ENCODE results near the gene HS1BP3.

The HS1BP3 gene

DNA sequence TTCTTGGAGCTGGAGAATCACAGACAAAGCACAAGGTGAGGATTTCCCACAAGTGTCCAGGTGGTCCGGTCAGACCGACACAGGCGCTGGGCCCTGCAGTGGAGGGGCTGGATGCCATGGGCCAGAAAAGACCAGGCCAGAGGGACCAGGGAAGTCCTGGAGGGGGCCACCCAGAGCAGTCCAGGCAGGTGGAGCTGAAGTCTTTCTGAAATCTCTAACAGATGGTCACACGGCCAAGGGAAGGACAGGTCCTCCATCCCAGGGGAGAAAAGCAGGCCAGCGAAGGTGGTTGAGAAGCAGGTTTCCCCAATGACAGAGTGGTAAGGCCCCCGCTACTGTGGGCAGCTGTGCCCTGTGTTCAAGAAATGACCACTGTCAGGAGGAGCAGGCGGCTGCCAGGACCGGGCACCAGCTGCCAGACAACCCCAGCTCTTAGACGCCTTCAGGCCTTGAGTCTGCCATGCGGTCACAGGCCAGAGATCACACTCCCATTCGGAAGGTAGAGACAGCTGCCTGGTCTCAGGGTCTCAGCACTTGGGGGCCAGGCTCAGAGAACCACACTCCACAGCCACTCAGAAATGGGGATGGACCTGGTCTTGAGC is 25.9 kb downstream of the HS1BP3 start:
- no peak for ATAC-seq (ENCODE audit: insufficient read depth, low read depth)
- H3K4me2 ChIP-seq (ENCODE audit: insufficient read depth, low read length): no peak overlapping the region
- DNase-seq: no peak
- H3K9ac ChIP-seq (ENCODE audit: low read depth, low read length): no peak overlapping the region
- H3K27ac ChIP-seq (ENCODE audit: low read length): no peak overlapping the region
- H3K9me3 ChIP-seq (ENCODE audit: insufficient read depth, low read length, severe bottlenecking): no peaks in the 10 kb centered on the region
- H3K4me3 ChIP-seq (ENCODE audit: low read depth in 1 of 2, low read length in 2 of 2): no peak overlapping the region
- TF ChIP-seq, protein P1, sequence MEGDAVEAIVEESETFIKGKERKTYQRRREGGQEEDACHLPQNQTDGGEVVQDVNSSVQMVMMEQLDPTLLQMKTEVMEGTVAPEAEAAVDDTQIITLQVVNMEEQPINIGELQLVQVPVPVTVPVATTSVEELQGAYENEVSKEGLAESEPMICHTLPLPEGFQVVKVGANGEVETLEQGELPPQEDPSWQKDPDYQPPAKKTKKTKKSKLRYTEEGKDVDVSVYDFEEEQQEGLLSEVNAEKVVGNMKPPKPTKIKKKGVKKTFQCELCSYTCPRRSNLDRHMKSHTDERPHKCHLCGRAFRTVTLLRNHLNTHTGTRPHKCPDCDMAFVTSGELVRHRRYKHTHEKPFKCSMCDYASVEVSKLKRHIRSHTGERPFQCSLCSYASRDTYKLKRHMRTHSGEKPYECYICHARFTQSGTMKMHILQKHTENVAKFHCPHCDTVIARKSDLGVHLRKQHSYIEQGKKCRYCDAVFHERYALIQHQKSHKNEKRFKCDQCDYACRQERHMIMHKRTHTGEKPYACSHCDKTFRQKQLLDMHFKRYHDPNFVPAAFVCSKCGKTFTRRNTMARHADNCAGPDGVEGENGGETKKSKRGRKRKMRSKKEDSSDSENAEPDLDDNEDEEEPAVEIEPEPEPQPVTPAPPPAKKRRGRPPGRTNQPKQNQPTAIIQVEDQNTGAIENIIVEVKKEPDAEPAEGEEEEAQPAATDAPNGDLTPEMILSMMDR (IDR thresholded peaks at IDR 0.05; ENCODE audit: borderline replicate concordance, extremely low read depth, low read length, poor library complexity, severe bottlenecking): no peak
- TF ChIP-seq EZH2 (IDR thresholded peaks at IDR 0.05; ENCODE audit: borderline replicate concordance, low read depth, low read length, severe bottlenecking): no peak
- H2AFZ ChIP-seq (ENCODE audit: low read depth, low read length): no peak overlapping the region
- no peaks in the 10 kb centered on the region for H3K79me2 ChIP-seq (ENCODE audit: insufficient read depth, low read length)
- H3K36me3 ChIP-seq (ENCODE audit: insufficient read depth, low read length): peaks cover 21% of the 10 kb centered on the region
- H3K27me3 ChIP-seq (ENCODE audit: insufficient read depth, low read length, poor library complexity): no peaks in the 10 kb centered on the region
- H3K4me1 ChIP-seq (ENCODE audit: insufficient read depth, low read length): no peaks in the 10 kb centered on the region
- peaks cover 5% of the 10 kb centered on the region; the same call in 1 of the 2 replicates for H4K20me1 ChIP-seq (ENCODE audit: insufficient read depth, low read length)

DNA sequence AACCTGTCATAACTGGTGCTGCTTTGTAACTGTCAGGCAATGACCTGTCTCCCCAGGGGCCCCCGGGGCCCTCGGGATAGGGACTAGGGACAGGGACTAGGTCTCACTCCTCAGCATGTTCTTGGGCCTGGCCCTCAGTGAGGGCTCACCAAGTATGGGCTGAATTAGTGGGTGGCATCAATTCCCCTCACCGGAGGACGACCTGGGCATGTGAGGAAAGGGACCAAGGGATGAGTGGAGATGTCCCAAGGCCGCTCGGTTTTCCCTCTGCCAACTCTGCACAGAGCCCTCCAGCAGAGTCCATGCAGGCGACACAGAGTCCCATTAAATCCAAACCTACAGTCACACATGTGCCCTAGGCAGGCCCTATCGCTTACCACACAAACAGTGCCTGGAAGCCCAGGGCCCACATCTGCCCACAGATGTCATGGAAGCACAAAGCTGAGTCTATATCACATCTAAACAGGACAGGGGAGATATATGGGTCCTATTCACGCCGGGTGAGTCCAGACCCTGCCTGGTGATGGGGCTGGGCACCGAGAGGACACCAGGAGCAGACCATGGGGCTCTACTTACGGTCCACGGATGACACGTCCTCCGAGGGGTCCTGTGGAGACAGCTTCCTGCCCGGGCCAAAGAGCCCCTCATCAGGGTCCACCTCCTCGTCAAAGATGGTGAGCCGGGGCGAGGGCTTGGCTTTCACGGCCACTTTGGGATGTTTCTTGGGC is 26.6 kb downstream of the HS1BP3 start:
- Histone ChIP-seq H3K27ac (ENCODE audit: low read length) (no peak overlapping the region), H3K4me1 (ENCODE audit: insufficient read depth, low read length) (no peaks in the 10 kb centered on the region), H2AFZ (ENCODE audit: low read depth, low read length) (no peak overlapping the region), H3K36me3 (ENCODE audit: insufficient read depth, low read length) (peaks cover 21% of the 10 kb centered on the region), H3K79me2 (ENCODE audit: insufficient read depth, low read length) (no peaks in the 10 kb centered on the region), H3K4me3 (ENCODE audit: low read depth in 1 of 2, low read length in 2 of 2) (no peak overlapping the region), H3K9ac (ENCODE audit: low read depth, low read length) (no peak overlapping the region), H3K27me3 (ENCODE audit: insufficient read depth, low read length, poor library complexity) (no peaks in the 10 kb centered on the region), H3K9me3 (ENCODE audit: insufficient read depth, low read length, severe bottlenecking) (no peaks in the 10 kb centered on the region), H3K4me2 (ENCODE audit: insufficient read depth, low read length) (no peak overlapping the region), H4K20me1 (ENCODE audit: insufficient read depth, low read length) (peaks cover 2% of the 10 kb centered on the region; the same call in 1 of the 2 replicates)
- ATAC-seq (ENCODE audit: insufficient read depth, low read depth) (no peak), DNase-seq (no peak)
- TF ChIP-seq EZH2 (IDR thresholded peaks at IDR 0.05; ENCODE audit: borderline replicate concordance, low read depth, low read length, severe bottlenecking): no peak
- TF ChIP-seq, protein P1 (IDR thresholded peaks at IDR 0.05; ENCODE audit: borderline replicate concordance, extremely low read depth, low read length, poor library complexity, severe bottlenecking): no peak

DNA sequence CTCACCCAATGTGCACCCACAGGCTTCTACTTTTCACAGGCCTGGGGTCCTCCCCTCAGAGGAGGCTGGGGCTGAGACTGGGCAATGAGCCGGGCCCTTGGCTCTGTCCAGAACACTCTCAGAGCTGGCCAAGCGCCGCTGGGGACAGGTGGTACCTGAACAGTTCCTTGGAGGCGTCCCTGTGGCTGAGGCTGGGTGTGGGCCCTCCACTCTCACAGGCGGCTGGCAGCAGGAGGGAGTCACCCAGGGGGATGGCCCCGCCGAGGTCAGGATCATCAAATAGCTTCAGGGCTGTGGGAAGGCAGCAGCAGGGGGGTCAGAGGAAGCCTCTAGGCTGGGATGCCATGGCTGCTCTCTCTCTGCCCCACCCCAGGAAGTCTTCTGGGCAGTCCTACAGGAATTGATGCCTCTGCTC is 27.1 kb downstream of the HS1BP3 start:
- H3K36me3 ChIP-seq (ENCODE audit: insufficient read depth, low read length): peaks cover 21% of the 10 kb centered on the region
- no peak overlapping the region for H2AFZ ChIP-seq (ENCODE audit: low read depth, low read length)
- peaks cover 2% of the 10 kb centered on the region; the same call in 1 of the 2 replicates for H4K20me1 ChIP-seq (ENCODE audit: insufficient read depth, low read length)
- H3K4me3 ChIP-seq (ENCODE audit: low read depth in 1 of 2, low read length in 2 of 2): no peak overlapping the region
- no peaks in the 10 kb centered on the region for H3K4me1 ChIP-seq (ENCODE audit: insufficient read depth, low read length)
- TF ChIP-seq, protein P1 (IDR thresholded peaks at IDR 0.05; ENCODE audit: borderline replicate concordance, extremely low read depth, low read length, poor library complexity, severe bottlenecking): no peak
- no peak for TF ChIP-seq EZH2 (IDR thresholded peaks at IDR 0.05; ENCODE audit: borderline replicate concordance, low read depth, low read length, severe bottlenecking)
- ATAC-seq (ENCODE audit: insufficient read depth, low read depth) (no peak; the same call in 2 of the 3 replicates), DNase-seq (no peak)
- no peaks in the 10 kb centered on the region for H3K27me3 ChIP-seq (ENCODE audit: insufficient read depth, low read length, poor library complexity)
- H3K9ac ChIP-seq (ENCODE audit: low read depth, low read length): no peak overlapping the region
- no peaks in the 10 kb centered on the region for H3K9me3 ChIP-seq (ENCODE audit: insufficient read depth, low read length, severe bottlenecking)
- H3K79me2 ChIP-seq (ENCODE audit: insufficient read depth, low read length): no peaks in the 10 kb centered on the region
- no peak overlapping the region for H3K4me2 ChIP-seq (ENCODE audit: insufficient read depth, low read length)
- H3K27ac ChIP-seq (ENCODE audit: low read length): no peak overlapping the region

Data from DND-41 (cell line).